ENCODE measurements around the gene FRMD4A.

FRMD4A gene

GRCh38 chr10:13637303-13637856 is 693.3 kb downstream of the FRMD4A start:
- DNase-seq (ENCODE audit: low read depth), result no peak

GRCh38 chr10:13636776-13637175 is 693.9 kb downstream of the FRMD4A start:
- no peak for DNase-seq (ENCODE audit: low read depth)

- no peak for DNase-seq (ENCODE audit: low read depth)
Measured at GRCh38 chr10:13634207-13634606, 696.5 kb downstream of the FRMD4A start.

GRCh38 chr10:13633689-13634088 is 697.0 kb downstream of the FRMD4A start:
- DNase-seq (ENCODE audit: low read depth), result no peak

- DNase-seq (ENCODE audit: low read depth), result no peak
Measured at GRCh38 chr10:13632884-13633440, 697.8 kb downstream of the FRMD4A start.

- DNase-seq (ENCODE audit: low read depth), result no peak
Measured at GRCh38 chr10:13632440-13632839, 698.3 kb downstream of the FRMD4A start.

GRCh38 chr10:13631594-13631993 is 699.1 kb downstream of the FRMD4A start:
- no peak for DNase-seq (ENCODE audit: low read depth)

- no peak for DNase-seq (ENCODE audit: low read depth)
Measured at GRCh38 chr10:13630231-13630630, 700.5 kb downstream of the FRMD4A start.

- DNase-seq (ENCODE audit: low read depth), result no peak
Measured at GRCh38 chr10:13629116-13629515, 701.6 kb downstream of the FRMD4A start.

- no peak for DNase-seq (ENCODE audit: low read depth)
Measured at GRCh38 chr10:13628661-13629060, 702.1 kb downstream of the FRMD4A start.

GRCh38 chr10:13627459-13628310 is 703.0 kb downstream of the FRMD4A start:
- DNase-seq (ENCODE audit: low read depth), result no peak

- no peak for DNase-seq (ENCODE audit: low read depth)
Measured at GRCh38 chr10:13624630-13625029, 706.1 kb downstream of the FRMD4A start.

- DNase-seq (ENCODE audit: low read depth), result no peak
Measured at GRCh38 chr10:13621931-13622330, 708.8 kb downstream of the FRMD4A start.

- no peak for DNase-seq (ENCODE audit: low read depth)
Measured at GRCh38 chr10:13617116-13617515, 713.6 kb downstream of the FRMD4A start.

- DNase-seq (ENCODE audit: low read depth), result no peak
Measured at GRCh38 chr10:13615650-13616300, 714.9 kb downstream of the FRMD4A start.

- no peak for DNase-seq (ENCODE audit: low read depth)
Measured at GRCh38 chr10:13614530-13615332, 716.0 kb downstream of the FRMD4A start.

- no peak for DNase-seq (ENCODE audit: low read depth)
Measured at GRCh38 chr10:13613519-13613918, 717.2 kb downstream of the FRMD4A start.

GRCh38 chr10:13612654-13613373 is 717.9 kb downstream of the FRMD4A start:
- no peak for DNase-seq (ENCODE audit: low read depth)

- DNase-seq (ENCODE audit: low read depth), result no peak
Measured at GRCh38 chr10:13608246-13608853, 722.4 kb downstream of the FRMD4A start.

GRCh38 chr10:13604357-13605040 is 726.2 kb downstream of the FRMD4A start:
- no peak for DNase-seq (ENCODE audit: low read depth)

Measured in stimulated activated CD8-positive, alpha-beta memory T cell treated with anti-CD3 and anti-CD28 coated beads, Interleukin-12 subunit alpha, Interleukin-12 subunit beta, amount 100 ng/mL, for 4 hours (primary cell).